ENCODE data around the gene ADPRH.

Gene ADPRH

DNA sequence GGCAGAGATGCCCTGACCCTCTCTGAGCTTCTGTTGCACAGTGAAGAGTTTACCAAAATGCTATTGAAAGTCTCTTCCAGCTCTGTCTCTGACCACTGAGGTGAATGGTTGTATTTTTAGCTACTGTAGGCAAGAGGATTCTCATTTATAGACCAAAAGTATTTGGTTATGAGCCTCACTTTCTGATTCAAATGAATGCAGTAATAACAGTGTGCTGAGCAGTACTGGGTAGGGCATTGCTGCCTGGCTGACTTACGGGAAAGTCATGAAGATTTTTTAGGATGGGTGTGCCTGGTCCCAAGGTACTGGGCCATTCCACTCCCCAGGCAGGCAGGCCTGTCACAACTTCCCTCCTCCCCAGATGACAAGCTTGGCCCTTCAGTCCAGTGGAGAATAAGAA, 33.9 kb downstream of the ADPRH start:
- POLR2A ChIA-PET, result interaction anchor here (0.6 kb wide), 1 partner anchor 14 kb away, joined by 4 read pairs; no protein-coding TSS in a partner anchor
- TF ChIP-seq ARNT (IDR thresholded peaks at IDR 0.05), result no peak
- TF ChIP-seq, protein P1, sequence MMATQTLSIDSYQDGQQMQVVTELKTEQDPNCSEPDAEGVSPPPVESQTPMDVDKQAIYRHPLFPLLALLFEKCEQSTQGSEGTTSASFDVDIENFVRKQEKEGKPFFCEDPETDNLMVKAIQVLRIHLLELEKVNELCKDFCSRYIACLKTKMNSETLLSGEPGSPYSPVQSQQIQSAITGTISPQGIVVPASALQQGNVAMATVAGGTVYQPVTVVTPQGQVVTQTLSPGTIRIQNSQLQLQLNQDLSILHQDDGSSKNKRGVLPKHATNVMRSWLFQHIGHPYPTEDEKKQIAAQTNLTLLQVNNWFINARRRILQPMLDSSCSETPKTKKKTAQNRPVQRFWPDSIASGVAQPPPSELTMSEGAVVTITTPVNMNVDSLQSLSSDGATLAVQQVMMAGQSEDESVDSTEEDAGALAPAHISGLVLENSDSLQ (IDR thresholded peaks at IDR 0.05), result no peak
- no peak for DNase-seq (ENCODE audit: extremely low spot score)
- CTCF ChIA-PET, result no interaction called here

DNA sequence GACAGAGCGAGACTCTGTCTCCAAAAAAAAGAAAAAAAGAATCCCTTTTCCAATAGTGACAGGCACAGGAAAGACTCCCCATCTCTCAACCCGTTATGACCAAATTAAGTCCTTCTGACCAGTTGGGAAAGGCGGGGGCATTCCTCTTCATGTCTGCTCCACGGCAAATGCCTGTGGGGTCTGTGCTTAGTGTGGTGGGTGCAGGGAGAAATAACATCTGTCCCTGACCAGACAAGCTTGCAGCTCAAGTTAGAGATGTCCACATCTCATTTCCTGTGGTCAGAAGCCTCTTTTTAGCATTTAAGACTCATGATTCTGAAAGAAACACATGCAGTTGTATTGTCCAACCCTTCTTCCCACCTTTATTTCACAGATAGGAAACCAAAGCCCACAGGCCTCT, 34.6 kb downstream of the ADPRH start:
- POLR2A ChIA-PET, result interaction anchor here (0.6 kb wide), 1 partner anchor 14 kb away, joined by 4 read pairs; no protein-coding TSS in a partner anchor
- TF ChIP-seq FOXA1 (IDR thresholded peaks at IDR 0.05), result no peak
- TF ChIP-seq ZNF384 (IDR thresholded peaks at IDR 0.05), result no peak
- no peak for TF ChIP-seq HDGF (IDR thresholded peaks at IDR 0.05; ENCODE audit: borderline replicate concordance)
- TF ChIP-seq SUZ12 (IDR thresholded peaks at IDR 0.05), result no peak
- TF ChIP-seq FOXK2 (IDR thresholded peaks at IDR 0.05), result no peak
- TF ChIP-seq TARDBP (IDR thresholded peaks at IDR 0.05), result no peak
- no peak for TF ChIP-seq FOXM1 (IDR thresholded peaks at IDR 0.05; ENCODE audit: borderline replicate concordance)
- TF ChIP-seq L3MBTL2 (conservative IDR thresholded peaks at IDR 0.05), result no peak
- TF ChIP-seq BHLHE40 (IDR thresholded peaks at IDR 0.05; ENCODE audit: borderline replicate concordance), result no peak
- TF ChIP-seq, protein P1 (IDR thresholded peaks at IDR 0.05), result no peak
- CTCF ChIA-PET, result no interaction called here
- DNase-seq (ENCODE audit: extremely low spot score), result no peak

DNA sequence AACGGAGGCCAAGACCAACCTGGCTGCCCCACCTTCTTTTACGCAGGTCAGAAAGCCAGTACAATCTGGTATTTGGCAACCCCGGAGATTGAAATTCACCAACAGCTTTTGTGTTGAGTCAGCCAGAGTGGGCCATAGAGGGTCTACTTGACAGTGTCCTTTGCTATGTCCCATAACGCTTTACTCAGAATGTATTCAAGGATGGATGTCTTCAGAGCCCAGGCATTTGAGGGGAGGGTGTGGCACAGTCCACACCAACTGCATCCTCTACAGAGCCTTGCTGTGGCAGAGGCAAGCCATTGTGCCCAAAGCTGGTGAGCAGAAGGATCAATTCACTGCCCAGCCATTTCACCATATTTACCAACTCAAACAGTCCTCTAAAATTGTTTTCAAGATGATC, 36.8 kb downstream of the ADPRH start:
- TF ChIP-seq CTBP1 (IDR thresholded peaks at IDR 0.05; ENCODE audit: borderline replicate concordance) (no peak), HDGF (IDR thresholded peaks at IDR 0.05; ENCODE audit: borderline replicate concordance) (no peak), TARDBP (IDR thresholded peaks at IDR 0.05) (no peak), NFRKB (IDR thresholded peaks at IDR 0.05) (no peak), LEF1 (IDR thresholded peaks at IDR 0.05; ENCODE audit: borderline replicate concordance) (no peak), L3MBTL2 (conservative IDR thresholded peaks at IDR 0.05) (no peak), ARNT (IDR thresholded peaks at IDR 0.05) (no peak), FOXM1 (IDR thresholded peaks at IDR 0.05; ENCODE audit: borderline replicate concordance) (no peak), ZNF384 (IDR thresholded peaks at IDR 0.05) (no peak), SP1 (IDR thresholded peaks at IDR 0.05) (no peak), FOXK2 (IDR thresholded peaks at IDR 0.05) (no peak), SUZ12 (IDR thresholded peaks at IDR 0.05) (no peak), FOXA1 (IDR thresholded peaks at IDR 0.05) (no peak), BHLHE40 (IDR thresholded peaks at IDR 0.05; ENCODE audit: borderline replicate concordance) (no peak), ELF4 (IDR thresholded peaks at IDR 0.05) (no peak)
- TF ChIP-seq, protein P1 (IDR thresholded peaks at IDR 0.05), result no peak
- POLR2A ChIA-PET, result no interaction called here

DNA sequence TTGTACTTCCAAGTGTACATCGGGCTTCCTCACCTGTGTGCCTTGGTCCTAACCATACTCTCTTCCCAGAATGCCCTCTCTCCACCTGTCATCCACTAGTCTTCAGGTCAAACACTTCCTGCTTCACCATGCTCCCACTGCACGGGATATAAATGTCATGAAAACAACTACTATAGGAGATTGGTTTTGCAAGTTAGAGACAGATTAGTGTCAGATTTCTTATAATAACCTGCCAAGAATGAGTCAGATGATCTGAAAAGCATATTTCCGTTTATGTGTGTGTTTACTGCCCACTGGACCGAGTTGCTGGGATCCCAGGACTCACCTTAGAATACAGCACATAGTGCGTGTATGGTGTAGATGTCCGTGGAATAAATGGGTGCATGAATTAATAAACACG, 39.8 kb downstream of the ADPRH start:
- ChIA-PET CTCF (no interaction called here), POLR2A (no interaction called here)
- TF ChIP-seq FOXK2 (IDR thresholded peaks at IDR 0.05) (no peak), CTBP1 (IDR thresholded peaks at IDR 0.05; ENCODE audit: borderline replicate concordance) (no peak), FOXM1 (IDR thresholded peaks at IDR 0.05; ENCODE audit: borderline replicate concordance) (no peak), L3MBTL2 (conservative IDR thresholded peaks at IDR 0.05) (no peak), SUZ12 (IDR thresholded peaks at IDR 0.05) (no peak), FOXA1 (IDR thresholded peaks at IDR 0.05) (no peak), ELF4 (IDR thresholded peaks at IDR 0.05) (no peak), NFRKB (IDR thresholded peaks at IDR 0.05) (no peak), TARDBP (IDR thresholded peaks at IDR 0.05) (no peak), LEF1 (IDR thresholded peaks at IDR 0.05; ENCODE audit: borderline replicate concordance) (no peak), BHLHE40 (IDR thresholded peaks at IDR 0.05; ENCODE audit: borderline replicate concordance) (no peak), ZNF384 (IDR thresholded peaks at IDR 0.05) (no peak), SP1 (IDR thresholded peaks at IDR 0.05) (no peak), HDGF (IDR thresholded peaks at IDR 0.05; ENCODE audit: borderline replicate concordance) (no peak), ARNT (IDR thresholded peaks at IDR 0.05) (no peak)
- TF ChIP-seq, protein P1 (IDR thresholded peaks at IDR 0.05), result no peak
- DNase-seq (ENCODE audit: extremely low spot score), result no peak

More for the DNA sequence above, 36.8 kb downstream of the ADPRH start:
- DNase-seq (ENCODE audit: extremely low spot score), result no peak
- CTCF ChIA-PET, result no interaction called here

DNA sequence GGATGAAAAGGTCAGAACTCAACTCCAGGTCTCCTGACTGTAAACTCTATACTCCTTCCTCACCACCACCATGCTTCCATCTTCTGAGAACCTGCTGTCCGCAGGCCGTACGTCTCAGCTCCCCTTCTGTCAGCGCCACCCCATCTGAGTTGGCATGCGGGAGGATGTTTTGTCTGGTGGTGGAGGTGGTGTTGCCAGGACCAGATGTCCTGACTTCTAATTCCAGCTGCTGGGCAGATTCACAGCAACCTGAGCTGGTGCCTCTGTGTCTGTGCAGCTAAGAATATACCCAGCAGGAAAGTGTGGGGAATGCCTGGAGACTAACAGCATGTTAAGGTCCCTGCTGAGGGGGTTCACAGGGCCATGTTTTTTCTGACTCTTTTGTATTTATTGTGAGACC, 41.6 kb downstream of the ADPRH start:
- TF ChIP-seq ARNT (IDR thresholded peaks at IDR 0.05) (no peak), L3MBTL2 (conservative IDR thresholded peaks at IDR 0.05) (no peak), ZNF384 (IDR thresholded peaks at IDR 0.05) (no peak), FOXA1 (IDR thresholded peaks at IDR 0.05) (no peak), HDGF (IDR thresholded peaks at IDR 0.05; ENCODE audit: borderline replicate concordance) (no peak), TARDBP (IDR thresholded peaks at IDR 0.05) (no peak), SUZ12 (IDR thresholded peaks at IDR 0.05) (no peak), ELF4 (IDR thresholded peaks at IDR 0.05) (no peak)
- TF ChIP-seq, protein P1 (IDR thresholded peaks at IDR 0.05), result no peak
- POLR2A ChIA-PET, result no interaction called here
- CTCF ChIA-PET, result no interaction called here
- DNase-seq (ENCODE audit: extremely low spot score), result no peak

Data from HEK293T (cell line).